Activated naive CD4-positive, alpha-beta T cell treated with anti-CD3 and anti-CD28 coated beads, Interleukin-2, amount 50 U/mL, for 24 hours (primary cell): ENCODE measurements around the gene FAM229A.

Experiments
- H3K27ac Mint-ChIP-seq: one replicate; pipeline ENCODE4 v1.8.0; 2021; ENCODE audit warnings: mild to moderate bottlenecking, mixed read lengths
- H3K27me3 Mint-ChIP-seq: one replicate; pipeline ENCODE4 v1.8.0; 2021; ENCODE audit warnings: mixed read lengths
- H3K36me3 Mint-ChIP-seq: one replicate; pipeline ENCODE4 v1.8.0; 2021; ENCODE audit warnings: mixed read lengths
- H3K4me1 Mint-ChIP-seq: one replicate; pipeline ENCODE4 v1.8.0; 2021; ENCODE audit warnings: mixed read lengths
- H3K4me3 Mint-ChIP-seq: one replicate; pipeline ENCODE4 v1.8.0; 2021; ENCODE audit warnings: mild to moderate bottlenecking, mixed read lengths
- H3K9me3 Mint-ChIP-seq: one replicate; pipeline ENCODE4 v1.8.0; 2021; ENCODE audit warnings: mixed read lengths

The FAM229A gene

GRCh38 chr1:32390904-32391870 lies 28.9 kb upstream of the FAM229A start:
- Mint-ChIP-seq H3K4me1 (peaks cover 41% of the 10 kb centered on the region), H3K9me3 (no peaks in the 10 kb centered on the region), H3K27me3 (no peaks in the 10 kb centered on the region), H3K36me3 (peaks cover 6% of the 10 kb centered on the region), H3K27ac (no peak overlapping the region), H3K4me3 (no peak overlapping the region)

DNA sequence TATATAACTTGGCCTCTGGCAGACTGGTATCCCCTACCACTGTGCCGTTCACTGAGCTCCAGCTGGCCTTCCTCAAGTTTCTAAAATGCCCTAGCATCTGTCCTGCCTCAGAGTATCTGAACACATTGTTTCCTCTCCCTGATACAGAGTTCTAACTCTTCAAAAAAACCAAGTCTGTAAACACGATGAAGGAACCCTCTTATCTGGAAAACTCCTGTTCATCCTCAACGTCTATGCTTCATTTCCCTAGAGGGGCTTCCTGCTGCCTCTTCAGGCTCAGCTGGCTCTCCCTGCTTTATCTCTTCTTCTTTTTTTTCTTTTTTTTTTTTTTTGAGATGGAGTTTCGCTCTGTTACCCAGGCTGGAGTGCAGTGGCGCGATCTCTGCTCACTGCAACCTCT lies 26.4 kb upstream of the FAM229A start:
- peaks cover 24% of the 10 kb centered on the region for H3K4me1 Mint-ChIP-seq
- H3K4me3 Mint-ChIP-seq: no peak overlapping the region
- H3K27ac Mint-ChIP-seq: no peak overlapping the region
- H3K36me3 Mint-ChIP-seq: peaks cover 4% of the 10 kb centered on the region
- no peaks in the 10 kb centered on the region for H3K27me3 Mint-ChIP-seq
- H3K9me3 Mint-ChIP-seq: no peaks in the 10 kb centered on the region

DNA sequence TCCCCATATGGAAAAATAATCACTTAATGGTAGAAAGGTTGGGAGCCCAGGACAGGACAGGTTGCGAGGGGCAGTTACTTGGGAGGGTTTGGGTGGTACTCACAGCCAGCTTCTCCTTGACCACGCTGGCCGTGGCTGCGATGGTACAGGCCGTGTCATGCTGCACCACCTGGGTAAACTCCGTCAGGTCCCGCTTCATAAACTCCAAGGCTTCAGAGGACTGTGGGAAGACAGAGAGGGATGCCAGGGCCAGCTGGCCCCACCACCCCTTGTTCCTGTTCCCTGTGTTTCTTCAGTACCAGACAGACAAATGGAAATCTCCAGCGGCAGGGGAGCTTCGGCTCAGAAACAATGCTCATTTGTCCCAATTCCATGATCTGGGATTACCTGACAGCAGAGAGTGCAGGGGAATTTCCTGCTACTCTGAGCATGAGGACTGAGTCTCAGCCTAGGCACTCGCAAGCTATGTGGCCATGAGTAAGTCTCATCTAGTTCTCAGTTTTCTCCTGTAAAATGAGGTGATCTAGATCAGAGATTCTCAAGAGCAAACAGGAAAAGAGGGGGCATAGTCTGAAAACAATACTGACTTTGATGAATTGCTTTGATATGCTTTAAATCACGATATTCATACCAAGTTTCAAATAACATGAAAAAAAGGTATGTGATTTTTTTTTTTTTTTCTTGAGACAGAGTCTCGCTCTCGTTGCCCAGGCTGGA lies 24.5 kb upstream of the FAM229A start:
- Mint-ChIP-seq H3K27me3 (no peaks in the 10 kb centered on the region), H3K36me3 (peaks cover 7% of the 10 kb centered on the region), H3K27ac (no peak overlapping the region), H3K4me1 (peaks cover 9% of the 10 kb centered on the region), H3K9me3 (no peaks in the 10 kb centered on the region), H3K4me3 (no peak overlapping the region)

- H3K36me3 Mint-ChIP-seq: peaks cover 17% of the 10 kb centered on the region
- peaks cover 6% of the 10 kb centered on the region for H3K4me1 Mint-ChIP-seq
- no peaks in the 10 kb centered on the region for H3K27me3 Mint-ChIP-seq
- no peak overlapping the region for H3K4me3 Mint-ChIP-seq
- H3K27ac Mint-ChIP-seq: no peak overlapping the region
- H3K9me3 Mint-ChIP-seq: no peaks in the 10 kb centered on the region
These were observed 17.8 kb upstream of the FAM229A start for GRCh38 chr1:32380057-32380456.

DNA sequence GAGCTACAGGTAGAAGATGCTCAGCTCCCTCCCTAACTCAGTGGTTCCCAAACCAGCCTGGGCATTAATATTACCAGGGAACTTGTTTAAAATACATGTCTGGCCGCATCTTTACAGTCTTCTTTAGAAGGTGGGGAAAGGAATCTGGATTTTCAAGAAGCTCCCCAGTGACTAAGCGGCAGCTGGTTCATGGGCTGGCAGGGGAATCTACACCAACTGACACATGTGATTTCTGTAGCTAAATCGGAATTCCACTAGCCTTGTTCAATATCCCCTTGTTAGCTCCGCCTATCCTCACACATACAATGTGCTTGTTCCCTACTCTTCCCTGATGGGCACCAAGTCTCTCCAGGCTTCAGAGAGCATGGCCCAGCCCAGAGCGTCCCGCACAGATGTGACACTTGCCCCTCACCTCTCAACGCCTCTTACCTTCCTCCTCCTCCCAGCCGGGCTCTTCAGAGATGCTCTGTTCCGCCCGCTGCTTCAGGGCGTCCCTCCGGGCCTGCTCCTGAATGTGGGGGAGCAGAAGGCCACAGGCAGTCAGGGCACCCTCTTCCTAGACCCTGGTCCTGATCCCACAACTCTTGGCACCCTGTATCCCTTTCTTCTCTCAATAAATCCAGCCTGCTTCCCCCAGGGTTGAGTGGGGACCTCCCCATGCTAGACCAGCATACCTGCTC lies 15.4 kb upstream of the FAM229A start:
- H3K27ac Mint-ChIP-seq: peak overlapping the region; percentile 83
- H3K9me3 Mint-ChIP-seq: no peaks in the 10 kb centered on the region
- no peaks in the 10 kb centered on the region for H3K27me3 Mint-ChIP-seq
- peaks cover 18% of the 10 kb centered on the region for H3K36me3 Mint-ChIP-seq
- H3K4me1 Mint-ChIP-seq: peaks cover 13% of the 10 kb centered on the region
- H3K4me3 Mint-ChIP-seq: peak overlapping the region; percentile 15

GRCh38 chr1:32376199-32376598 lies 13.9 kb upstream of the FAM229A start:
- Mint-ChIP-seq H3K4me1 (peaks cover 25% of the 10 kb centered on the region), H3K27ac (no peak overlapping the region), H3K9me3 (no peaks in the 10 kb centered on the region), H3K4me3 (no peak overlapping the region), H3K36me3 (peaks cover 20% of the 10 kb centered on the region), H3K27me3 (no peaks in the 10 kb centered on the region)

DNA sequence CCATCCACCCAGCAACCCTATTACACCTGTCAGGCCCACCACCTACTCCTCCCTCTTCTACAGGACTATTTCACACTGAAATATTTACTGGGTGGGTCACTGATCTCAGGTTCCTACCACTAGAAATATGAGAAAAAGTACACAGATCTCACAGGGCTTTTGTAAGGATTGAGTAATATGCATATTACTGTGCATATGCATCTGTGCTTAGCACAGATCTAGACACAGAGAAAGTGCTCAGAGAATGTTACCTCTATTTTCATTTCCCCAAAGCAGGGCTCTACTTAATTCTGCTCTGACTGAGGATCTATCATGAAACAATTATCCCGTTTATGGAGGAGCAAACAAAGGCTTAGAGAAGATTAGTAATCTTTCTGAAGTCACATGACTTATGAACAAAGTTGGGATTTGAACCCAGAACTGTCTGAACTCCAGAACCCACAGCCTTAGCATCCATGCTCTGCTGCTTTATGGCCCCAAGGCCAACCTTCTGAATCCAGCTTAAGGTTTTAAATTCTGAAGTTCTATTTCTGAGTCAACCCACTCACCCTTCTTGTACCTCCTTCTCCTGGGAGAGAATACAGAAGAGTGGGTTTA lies 11.8 kb upstream of the FAM229A start:
- Mint-ChIP-seq H3K27ac (peak overlapping the region; percentile 23), H3K9me3 (no peaks in the 10 kb centered on the region), H3K4me1 (peaks cover 20% of the 10 kb centered on the region), H3K36me3 (peaks cover 12% of the 10 kb centered on the region), H3K27me3 (no peaks in the 10 kb centered on the region), H3K4me3 (no peak overlapping the region)

DNA sequence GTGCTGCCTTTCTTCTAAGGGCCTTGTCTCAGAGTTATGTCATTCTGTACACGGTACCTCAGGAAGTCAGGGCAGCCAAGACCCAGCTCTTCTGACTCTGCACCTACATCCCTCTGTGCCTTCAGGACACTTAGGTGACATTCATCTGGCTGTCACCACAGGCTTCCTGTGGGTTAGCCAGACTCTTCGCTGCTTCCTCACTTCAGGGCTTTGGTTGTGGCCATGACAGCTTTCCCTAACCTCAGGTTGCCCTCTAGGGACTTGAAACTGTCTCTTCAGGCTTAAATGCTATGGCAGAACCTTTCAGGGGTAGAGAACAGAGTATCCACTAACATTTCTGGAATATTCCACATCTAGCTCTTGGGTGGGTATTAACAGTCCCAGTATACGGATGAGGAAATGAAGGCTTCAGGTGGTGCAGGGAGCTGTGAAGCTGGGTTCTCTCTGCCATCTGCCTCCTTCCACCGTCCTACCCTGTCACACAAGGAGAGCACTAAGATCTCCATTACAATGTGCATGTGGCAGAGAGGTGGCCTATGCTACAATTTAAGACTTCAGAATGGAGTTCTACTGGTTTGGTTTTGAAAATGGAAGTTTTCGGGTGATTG lies 10.0 kb upstream of the FAM229A start:
- no peak overlapping the region for H3K4me3 Mint-ChIP-seq
- H3K9me3 Mint-ChIP-seq: no peaks in the 10 kb centered on the region
- H3K27me3 Mint-ChIP-seq: no peaks in the 10 kb centered on the region
- H3K36me3 Mint-ChIP-seq: peaks cover 6% of the 10 kb centered on the region
- H3K27ac Mint-ChIP-seq: peak overlapping the region; percentile 76
- H3K4me1 Mint-ChIP-seq: peaks cover 20% of the 10 kb centered on the region

DNA sequence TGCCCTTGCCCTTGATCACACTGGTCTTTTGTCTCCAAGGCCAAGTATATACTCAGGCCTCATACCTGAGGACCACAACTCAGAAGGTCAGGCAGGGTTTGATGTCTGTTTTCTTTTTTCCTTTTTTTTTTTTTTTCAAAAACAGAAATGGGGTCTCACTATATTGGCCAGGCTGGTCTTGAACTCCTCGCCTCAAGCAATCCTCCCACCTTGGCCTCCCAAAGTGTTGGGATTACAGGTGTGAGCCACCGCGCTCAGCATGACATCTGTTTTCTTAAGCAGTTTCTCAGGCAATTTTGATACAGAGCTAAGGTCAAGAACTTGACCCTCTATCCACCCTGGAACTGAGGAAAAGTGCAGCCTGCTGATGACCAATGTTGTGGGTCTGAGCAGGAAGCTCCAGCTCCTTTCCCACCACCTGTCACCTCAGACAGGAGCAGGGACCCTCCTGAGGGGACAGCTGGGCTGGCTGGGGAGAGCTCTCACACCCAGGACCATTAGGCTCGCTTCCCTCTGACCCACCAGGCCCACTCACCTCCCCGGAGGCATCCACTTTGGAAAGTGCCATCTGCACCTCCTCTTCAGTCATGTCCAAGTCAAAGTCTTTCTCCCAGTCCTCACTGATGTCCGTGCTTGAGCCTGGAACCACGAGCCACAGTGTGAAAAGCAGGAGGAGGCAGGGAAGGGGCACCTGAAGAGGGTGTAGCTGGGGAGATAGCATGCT lies 5.8 kb upstream of the FAM229A start:
- no peak overlapping the region for H3K27ac Mint-ChIP-seq
- H3K36me3 Mint-ChIP-seq: peaks cover 7% of the 10 kb centered on the region

DNA sequence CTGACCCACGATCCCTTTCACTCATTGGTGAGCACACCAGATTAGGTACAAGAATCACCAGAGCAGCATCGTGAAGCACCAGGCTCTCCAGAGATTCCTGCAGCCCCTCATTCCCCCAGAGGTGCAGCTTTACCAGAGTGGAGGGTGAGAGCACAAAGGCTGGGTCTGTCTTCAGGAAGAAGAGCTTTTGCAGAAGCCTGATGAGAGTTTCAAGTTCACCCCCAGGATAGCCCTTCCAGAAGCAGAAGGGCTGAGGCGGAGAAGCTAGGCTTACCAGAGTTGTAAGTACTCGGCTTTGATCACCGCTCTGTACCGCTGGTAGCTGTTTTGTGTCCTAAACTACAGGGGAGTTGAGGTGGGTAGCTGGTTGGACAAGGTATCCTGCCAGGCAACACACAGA lies 3.2 kb upstream of the FAM229A start:
- Mint-ChIP-seq H3K27ac (no peak overlapping the region), H3K4me1 (peaks cover 12% of the 10 kb centered on the region), H3K9me3 (no peaks in the 10 kb centered on the region), H3K27me3 (no peaks in the 10 kb centered on the region), H3K36me3 (peaks cover 5% of the 10 kb centered on the region), H3K4me3 (no peak overlapping the region)

More for the DNA sequence above, 5.8 kb upstream of the FAM229A start:
- H3K9me3 Mint-ChIP-seq: no peaks in the 10 kb centered on the region
- H3K4me1 Mint-ChIP-seq: peaks cover 17% of the 10 kb centered on the region
- no peaks in the 10 kb centered on the region for H3K27me3 Mint-ChIP-seq
- H3K4me3 Mint-ChIP-seq: no peak overlapping the region

DNA sequence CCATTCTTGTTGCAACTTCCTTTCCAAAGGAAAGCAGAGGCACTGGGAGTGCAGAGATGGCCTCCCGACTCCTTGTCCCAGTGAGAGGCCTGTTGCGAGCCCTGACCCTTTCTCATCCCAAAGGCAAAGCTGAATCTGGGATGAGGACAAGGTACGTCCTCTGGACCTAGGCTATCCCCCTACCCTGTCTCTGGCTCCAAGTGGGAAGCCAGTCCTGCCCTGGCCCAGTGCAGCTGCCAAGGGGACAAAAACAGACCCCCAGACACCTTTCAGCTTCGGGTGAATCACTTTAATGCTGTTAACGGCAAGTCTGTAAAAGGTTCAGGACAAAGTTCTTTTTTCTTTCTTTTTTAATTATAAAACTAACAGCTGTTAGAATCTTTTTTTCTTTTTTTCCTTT lies 2.6 kb upstream of the FAM229A start:
- Mint-ChIP-seq H3K36me3 (peaks cover 5% of the 10 kb centered on the region), H3K9me3 (no peaks in the 10 kb centered on the region), H3K27ac (no peak overlapping the region), H3K4me1 (peaks cover 16% of the 10 kb centered on the region), H3K27me3 (no peaks in the 10 kb centered on the region), H3K4me3 (no peak overlapping the region)

DNA sequence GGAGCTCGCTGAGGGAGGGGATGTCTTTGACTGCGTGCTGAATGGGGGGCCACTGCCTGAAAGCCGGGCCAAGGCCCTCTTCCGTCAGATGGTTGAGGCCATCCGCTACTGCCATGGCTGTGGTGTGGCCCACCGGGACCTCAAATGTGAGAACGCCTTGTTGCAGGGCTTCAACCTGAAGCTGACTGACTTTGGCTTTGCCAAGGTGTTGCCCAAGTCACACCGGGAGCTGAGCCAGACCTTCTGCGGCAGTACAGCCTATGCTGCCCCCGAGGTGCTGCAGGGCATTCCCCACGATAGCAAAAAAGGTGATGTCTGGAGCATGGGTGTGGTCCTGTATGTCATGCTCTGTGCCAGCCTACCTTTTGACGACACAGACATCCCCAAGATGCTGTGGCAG lies 1.4 kb upstream of the FAM229A start:
- Mint-ChIP-seq H3K9me3 (no peaks in the 10 kb centered on the region), H3K27me3 (no peaks in the 10 kb centered on the region), H3K4me3 (no peak overlapping the region), H3K4me1 (peaks cover 22% of the 10 kb centered on the region), H3K27ac (no peak overlapping the region), H3K36me3 (peaks cover 5% of the 10 kb centered on the region)

GRCh38 chr1:32361674-32362473 lies 411 bp downstream of the FAM229A start:
- H3K27me3 Mint-ChIP-seq: no peaks in the 10 kb centered on the region
- H3K4me3 Mint-ChIP-seq: peak overlapping the region; percentile 52
- H3K9me3 Mint-ChIP-seq: no peaks in the 10 kb centered on the region
- H3K4me1 Mint-ChIP-seq: peaks cover 26% of the 10 kb centered on the region
- peaks cover 5% of the 10 kb centered on the region for H3K36me3 Mint-ChIP-seq
- H3K27ac Mint-ChIP-seq: no peak overlapping the region

DNA sequence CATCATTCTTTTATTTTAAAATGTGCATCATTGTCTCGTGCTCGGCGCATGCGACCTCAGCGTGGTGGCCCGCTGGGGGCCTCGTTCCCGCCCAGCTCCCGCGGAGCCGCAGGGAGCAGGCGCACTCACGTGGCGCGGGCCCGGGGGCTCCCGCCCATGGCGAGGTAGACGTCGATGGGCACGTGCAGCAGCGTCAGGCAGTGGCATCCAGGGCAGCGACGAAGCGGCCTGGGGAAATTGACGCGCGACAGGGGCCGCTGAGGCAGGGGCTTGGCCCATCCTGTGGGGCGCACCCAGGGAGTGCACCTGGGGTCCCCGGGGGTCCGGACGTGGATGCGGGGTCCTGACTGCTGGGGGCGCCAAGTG lies 994 bp downstream of the FAM229A start:
- Mint-ChIP-seq H3K27me3 (no peaks in the 10 kb centered on the region), H3K9me3 (no peaks in the 10 kb centered on the region), H3K4me3 (no peak overlapping the region), H3K4me1 (peaks cover 26% of the 10 kb centered on the region), H3K27ac (no peak overlapping the region), H3K36me3 (peaks cover 5% of the 10 kb centered on the region)
